H1 (cell line): ENCODE results near the gene LRG1. TPM values are rescaled to one million over a fixed set of nuclear protein-coding genes. Genes with fewer than 3 reads are reported as not detected.

ENCODE experiments used
- ASH2L ChIP-seq: fragments of 200-600, 300-600 bp; sonication (generic); IDR thresholded peaks from one replicate; pipeline ENCODE4 v1.7.1; 2017; ENCODE audit warnings: low read length
- BRCA1 ChIP-seq: IDR thresholded peaks from 2 replicates; pipeline ENCODE4 v1.6.1; 2012; ENCODE audit warnings: low read depth, low read length, improper control_type of control experiment
- CBX8 ChIP-seq: fragments of 300-800, 300-1000 bp; sonication (generic); IDR thresholded peaks from 2 replicates; pipeline ENCODE4 v1.7.1; 2016; ENCODE audit warnings: low read depth, low read length, borderline replicate concordance
- EP300 ChIP-seq, 2 experiments: IDR thresholded peaks; 1 replicate in 1 of 2; 2 replicates in 1 of 2; pipeline ENCODE4 v1.6.1; 2011 to 2012; ENCODE audit warnings: low read depth in 2 of 2, low read length in 2 of 2, mild to moderate bottlenecking in 2 of 2, borderline replicate concordance in 1 of 2, inconsistent platforms in 1 of 2, moderate library complexity in 1 of 2
- PHF8 ChIP-seq: fragments of 200-600 bp; sonication (generic); conservative IDR thresholded peaks from 2 replicates; pipeline ENCODE4 v1.7.1; 2012; ENCODE audit warnings: low read depth, mild to moderate bottlenecking, inconsistent platforms, low read length, moderate library complexity
- POLR2A ChIP-seq, 2 experiments: IDR thresholded peaks; 1 replicate in 1 of 2; 2 replicates in 1 of 2; pipeline ENCODE4 v1.6.1; 2011; ENCODE audit warnings: low read depth in 2 of 2, low read length in 2 of 2, mild to moderate bottlenecking in 2 of 2; ENCODE audit errors: control extremely low read depth in 1 of 2
- RAD21 ChIP-seq, 2 experiments: IDR thresholded peaks in 1 of 2; conservative IDR thresholded peaks in 1 of 2; 2 replicates each; pipeline ENCODE4 v1.6.1; 2011; ENCODE audit warnings: low read depth in 2 of 2, low read length in 2 of 2, improper control_type of control experiment in 1 of 2, inconsistent platforms in 1 of 2, mild to moderate bottlenecking in 1 of 2, moderate library complexity in 1 of 2
- RBBP5 ChIP-seq: IDR thresholded peaks from 2 replicates; pipeline ENCODE4 v1.7.1; 2012; ENCODE audit warnings: low read depth, mild to moderate bottlenecking, inconsistent platforms, low read length, moderate library complexity, borderline replicate concordance
- SIN3A ChIP-seq, 2 experiments: IDR thresholded peaks in 1 of 2; conservative IDR thresholded peaks in 1 of 2; 2 replicates each; pipeline ENCODE4 v1.6.1; 2011 to 2012; ENCODE audit warnings: low read length in 2 of 2, improper control_type of control experiment in 1 of 2, low read depth in 1 of 2, mild to moderate bottlenecking in 1 of 2
- SP1 ChIP-seq: IDR thresholded peaks from 2 replicates; pipeline ENCODE4 v1.6.1; 2011; ENCODE audit warnings: low read depth, low read length
- SP2 ChIP-seq: IDR thresholded peaks from 2 replicates; pipeline ENCODE4 v1.6.1; 2012; ENCODE audit warnings: mild to moderate bottlenecking, low read length, inconsistent platforms
- polyA plus RNA-seq, 7 experiments: library from polyadenylated mRNA; depleted of rRNA in 3 of 7; stranded (reverse) in 5 of 7; unstranded in 2 of 7; fragments of >200 nt in 5 of 7; fragments of 200-250 nt in 2 of 7; gene quantifications; 1 replicate in 5 of 7; 2 replicates in 1 of 7; 4 replicates in 1 of 7; pipeline versions ENCODE4 v1.2.1 to v1.2.3, GENCODE V29; 2011 to 2013; ENCODE audit warnings: missing spikeins in 2 of 7, mixed read lengths in 2 of 7
- total RNA-seq: library from RNA; stranded (reverse); fragmentation: NEBNext Ultra II Directional; extraction: Animal tissue kit (Norgen Biotek cat#: 25700); gene quantifications from 2 replicates; pipeline ENCODE4 v1.2.1, GENCODE V29; 2021
- TF ChIP-seq, protein P1 (sequence below): IDR thresholded peaks from 2 replicates; pipeline ENCODE4 v1.6.1; 2012; ENCODE audit warnings: inconsistent platforms
- TF ChIP-seq, protein P2 (sequence below): IDR thresholded peaks from 2 replicates; pipeline ENCODE4 v1.6.1; 2011; ENCODE audit warnings: low read depth, mild to moderate bottlenecking, low read length; ENCODE audit not compliant: insufficient read depth
- TF ChIP-seq, protein P3 (sequence below): IDR thresholded peaks from 2 replicates; pipeline ENCODE4 v1.6.1; 2011; ENCODE audit warnings: low read length, improper control_type of control experiment

Gene LRG1
- total and polyA plus RNA-seq, 2 of the 8 experiments (the other 6 are each of a cell fraction or from before 2014, with no cell fraction given), result 0.48 to 0.79 TPM

DNA sequence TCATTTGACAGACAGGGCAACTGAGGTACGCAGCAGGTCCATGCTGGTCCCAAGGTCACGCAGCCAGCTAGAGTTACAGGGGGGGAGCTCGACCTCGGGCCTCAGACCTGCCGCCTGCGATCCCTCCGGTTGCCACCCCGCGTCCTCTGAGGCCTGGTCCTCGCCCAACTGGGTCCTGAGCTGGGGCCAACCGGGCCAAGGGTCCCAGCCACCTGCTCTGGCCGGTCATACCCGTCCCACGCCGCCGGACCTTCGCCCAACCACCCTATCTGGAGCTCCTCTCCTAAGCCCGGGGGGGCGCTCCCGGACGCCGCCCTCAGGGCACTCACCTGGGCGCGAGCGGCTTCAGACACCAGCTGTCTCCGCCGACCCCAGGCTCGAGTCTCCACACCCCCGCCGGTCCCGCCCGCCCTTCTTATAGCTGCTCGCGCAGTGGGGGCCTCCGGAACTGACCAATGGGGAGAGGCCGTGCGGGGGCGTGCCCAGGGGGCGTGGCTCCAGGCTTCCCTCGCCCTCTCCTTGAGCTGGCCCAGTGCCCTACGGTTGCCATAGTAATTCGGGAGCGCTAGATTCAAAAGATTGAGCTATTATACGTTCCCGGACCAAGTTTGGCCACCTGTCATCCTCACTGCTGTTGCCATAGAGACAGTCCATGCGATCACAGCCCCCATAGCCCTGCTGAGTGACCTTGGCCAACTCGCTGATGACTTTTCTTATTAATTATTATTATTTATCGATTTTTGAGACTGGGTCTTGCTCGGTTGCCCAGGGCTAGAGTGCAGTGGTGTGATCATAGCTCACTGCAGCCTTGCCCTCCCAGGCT, 4.8 kb downstream of the LRG1 start, which contains the start of gene PLIN5 (continued):
- TF ChIP-seq SIN3A (conservative IDR thresholded peaks at IDR 0.05 in 1 of 2, IDR thresholded peaks at IDR 0.05 in 1 of 2; ENCODE audit: low read depth in 1 of 2, low read length in 2 of 2), result peak in 1 of 2 experiments; percentile 60; a peak in 1 of 4 replicates
- TF ChIP-seq, protein P1, sequence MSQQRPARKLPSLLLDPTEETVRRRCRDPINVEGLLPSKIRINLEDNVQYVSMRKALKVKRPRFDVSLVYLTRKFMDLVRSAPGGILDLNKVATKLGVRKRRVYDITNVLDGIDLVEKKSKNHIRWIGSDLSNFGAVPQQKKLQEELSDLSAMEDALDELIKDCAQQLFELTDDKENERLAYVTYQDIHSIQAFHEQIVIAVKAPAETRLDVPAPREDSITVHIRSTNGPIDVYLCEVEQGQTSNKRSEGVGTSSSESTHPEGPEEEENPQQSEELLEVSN, result peak; percentile 57
- no peak for TF ChIP-seq RBBP5
- TF ChIP-seq, protein P2, sequence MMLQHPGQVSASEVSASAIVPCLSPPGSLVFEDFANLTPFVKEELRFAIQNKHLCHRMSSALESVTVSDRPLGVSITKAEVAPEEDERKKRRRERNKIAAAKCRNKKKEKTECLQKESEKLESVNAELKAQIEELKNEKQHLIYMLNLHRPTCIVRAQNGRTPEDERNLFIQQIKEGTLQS, result no peak
- no peak for TF ChIP-seq CBX8
- no peak for TF ChIP-seq BRCA1
- TF ChIP-seq SP2, result no peak
- TF ChIP-seq, protein P3, sequence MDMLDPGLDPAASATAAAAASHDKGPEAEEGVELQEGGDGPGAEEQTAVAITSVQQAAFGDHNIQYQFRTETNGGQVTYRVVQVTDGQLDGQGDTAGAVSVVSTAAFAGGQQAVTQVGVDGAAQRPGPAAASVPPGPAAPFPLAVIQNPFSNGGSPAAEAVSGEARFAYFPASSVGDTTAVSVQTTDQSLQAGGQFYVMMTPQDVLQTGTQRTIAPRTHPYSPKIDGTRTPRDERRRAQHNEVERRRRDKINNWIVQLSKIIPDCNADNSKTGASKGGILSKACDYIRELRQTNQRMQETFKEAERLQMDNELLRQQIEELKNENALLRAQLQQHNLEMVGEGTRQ, result no peak
- TF ChIP-seq POLR2A (IDR thresholded peaks at IDR 0.05; ENCODE audit: control extremely low read depth in 1 of 2, low read depth in 2 of 2, low read length in 2 of 2), result peak in 1 of 2 experiments; percentile 86; a peak in 2 of 3 replicates
- no peak for TF ChIP-seq EP300 (IDR thresholded peaks at IDR 0.05; ENCODE audit: borderline replicate concordance in 1 of 2, low read depth in 2 of 2, low read length in 2 of 2)
- TF ChIP-seq PHF8, result peak; percentile 77; the same call in 1 of the 2 replicates
- TF ChIP-seq SP1, result peak; percentile 73
- TF ChIP-seq ASH2L, result peak; percentile 63
- peak in 1 of 2 experiments; percentile 3; a peak in 1 of 4 replicates for TF ChIP-seq RAD21 (IDR thresholded peaks at IDR 0.05 in 1 of 2, conservative IDR thresholded peaks at IDR 0.05 in 1 of 2; ENCODE audit: low read depth in 2 of 2, low read length in 2 of 2)
